GM12872 (cell line): Measurements from ENCODE around the gene P2RY11.

ENCODE experiments used
- CTCF ChIP-seq: IDR thresholded peaks from 3 replicates; pipeline ENCODE4 v1.5.1; 2011; ENCODE audit warnings: low read depth, mild to moderate bottlenecking, low read length, moderate library complexity; ENCODE audit not compliant: insufficient read depth

P2RY11 gene

GRCh38 chr19:10095948-10096614 lies 15.4 kb upstream of the P2RY11 start:
- no peak for TF ChIP-seq CTCF

- no peak for TF ChIP-seq CTCF
Measured at GRCh38 chr19:10096615-10096963, 14.9 kb upstream of the P2RY11 start.

GRCh38 chr19:10100163-10100785 lies 11.2 kb upstream of the P2RY11 start:
- no peak for TF ChIP-seq CTCF

- TF ChIP-seq CTCF, result no peak
Measured at GRCh38 chr19:10102787-10103236, 8.7 kb upstream of the P2RY11 start.

GRCh38 chr19:10104130-10104513 lies 7.4 kb upstream of the P2RY11 start:
- no peak for TF ChIP-seq CTCF

- no peak for TF ChIP-seq CTCF
Measured at GRCh38 chr19:10104665-10105508, 6.6 kb upstream of the P2RY11 start.

- no peak for TF ChIP-seq CTCF
Measured at GRCh38 chr19:10105509-10106099, 5.9 kb upstream of the P2RY11 start.
